ENCODE data around the gene ACTRT2. TPM values are rescaled to one million over a fixed set of nuclear protein-coding genes. Genes with fewer than 3 reads are reported as not detected.
A peak's percentile ranks its signal among the peaks of the same experiment; 100 is the strongest.

The ACTRT2 gene
- total RNA-seq, 1 donor from 2014 or later: not detected

- ATAC-seq (no peak), DNase-seq (no peak)
- no peaks in the 10 kb centered on the region for H3K36me3 ChIP-seq
- H3K9me3 ChIP-seq: no peaks in the 10 kb centered on the region
- H3K4me3 ChIP-seq: no peak overlapping the region
- no peak overlapping the region for H3K27ac ChIP-seq
- no peaks in the 10 kb centered on the region for H3K4me1 ChIP-seq
- intact Hi-C loops (cut with DNase I): no loop called here
- TF ChIP-seq CTCF (IDR thresholded peaks at IDR 0.05): no peak
- H3K27me3 ChIP-seq (ENCODE audit: low read depth): peaks cover 23% of the 10 kb centered on the region
Measured at GRCh38 chr1:3055051-3055450, 33.8 kb downstream of the ACTRT2 start.

- intact Hi-C loops (cut with DNase I): no loop called here
- no peak overlapping the region for H3K27ac ChIP-seq
- no peaks in the 10 kb centered on the region for H3K36me3 ChIP-seq
- TF ChIP-seq CTCF (IDR thresholded peaks at IDR 0.05): no peak
- H3K4me1 ChIP-seq: no peaks in the 10 kb centered on the region
- no peaks in the 10 kb centered on the region for H3K9me3 ChIP-seq
- DNase-seq: no peak
- peaks cover 23% of the 10 kb centered on the region for H3K27me3 ChIP-seq (ENCODE audit: low read depth)
- H3K4me3 ChIP-seq: no peak overlapping the region
- no peak for ATAC-seq
Measured at GRCh38 chr1:3056641-3057040, 35.4 kb downstream of the ACTRT2 start.

DNA sequence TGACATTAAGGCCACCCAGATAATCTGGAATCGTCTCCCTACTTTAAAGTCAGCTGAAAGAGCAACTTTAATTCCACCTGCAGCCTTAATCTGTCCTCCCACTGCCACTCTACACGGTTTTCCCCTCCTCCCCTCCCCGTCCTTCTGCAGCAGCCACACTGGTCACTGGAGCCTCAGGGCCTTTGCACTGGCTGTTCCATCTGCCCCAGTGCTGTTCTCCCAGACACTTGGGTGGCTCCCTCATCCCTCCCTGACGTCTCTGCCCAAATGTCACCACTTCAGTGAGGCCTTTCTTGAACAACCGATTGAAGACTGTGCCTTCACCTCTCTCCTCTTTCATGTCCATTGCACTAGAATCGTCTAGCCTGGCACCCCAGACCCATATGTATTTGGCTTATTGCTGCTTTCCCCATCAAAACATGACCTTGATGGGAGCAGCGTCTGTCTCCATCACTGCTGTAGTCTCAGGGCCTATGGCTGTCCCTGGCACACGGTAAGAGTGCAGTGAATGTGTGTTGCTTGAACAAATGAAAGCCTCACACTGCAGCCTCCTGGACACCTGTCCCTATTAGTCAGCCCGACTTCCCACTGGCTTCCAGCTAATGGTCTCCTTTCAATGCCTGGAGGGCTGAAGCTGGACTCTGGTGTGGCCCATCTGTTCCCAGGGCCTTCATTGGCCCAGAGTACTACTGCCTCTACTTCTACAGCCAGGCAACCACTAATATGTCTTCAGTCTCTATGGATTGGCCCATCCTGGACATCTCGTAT is 37.2 kb downstream of the ACTRT2 start:
- no peak for ATAC-seq
- peaks cover 22% of the 10 kb centered on the region for H3K27me3 ChIP-seq (ENCODE audit: low read depth)

DNA sequence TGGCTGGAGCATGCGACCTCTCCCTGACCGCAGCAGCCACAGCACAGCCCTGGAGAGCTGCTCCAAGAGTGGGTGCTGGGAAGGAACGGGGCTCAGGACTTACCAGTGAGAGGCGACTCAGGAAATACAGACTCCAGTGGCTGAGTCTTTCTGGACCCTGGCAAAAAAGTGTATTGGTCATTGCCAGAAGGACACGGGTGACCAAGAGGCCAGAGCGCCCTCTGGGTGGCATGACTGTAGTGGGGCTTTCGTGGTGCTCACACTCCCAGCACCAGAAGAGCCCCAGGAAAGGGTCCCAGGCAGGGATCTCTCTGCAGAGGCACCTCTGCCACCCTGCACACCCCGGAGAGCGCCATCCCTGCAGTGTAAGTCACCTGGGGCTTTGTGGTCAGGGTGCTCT is 38.9 kb downstream of the ACTRT2 start:
- intact Hi-C loops (cut with DNase I): no loop called here
- Histone ChIP-seq H3K36me3 (no peaks in the 10 kb centered on the region), H3K4me3 (no peak overlapping the region), H3K9me3 (no peaks in the 10 kb centered on the region), H3K27me3 (ENCODE audit: low read depth) (peaks cover 28% of the 10 kb centered on the region), H3K27ac (no peak overlapping the region), H3K4me1 (peaks cover 4% of the 10 kb centered on the region)
- TF ChIP-seq CTCF (IDR thresholded peaks at IDR 0.05): no peak
- ATAC-seq: no peak
- no peak for DNase-seq

More for the DNA sequence above, 37.2 kb downstream of the ACTRT2 start:
- Histone ChIP-seq H3K4me1 (no peaks in the 10 kb centered on the region), H3K36me3 (no peaks in the 10 kb centered on the region), H3K4me3 (no peak overlapping the region), H3K9me3 (no peaks in the 10 kb centered on the region), H3K27ac (no peak overlapping the region)
- DNase-seq: no peak
- intact Hi-C loops (cut with DNase I): no loop called here
- TF ChIP-seq CTCF (IDR thresholded peaks at IDR 0.05): no peak

- ATAC-seq: no peak
- peak; percentile 38 for DNase-seq
- peaks cover 34% of the 10 kb centered on the region for H3K27me3 ChIP-seq (ENCODE audit: low read depth)
- H3K9me3 ChIP-seq: no peaks in the 10 kb centered on the region
- intact Hi-C loops (cut with DNase I): no loop called here
- H3K4me1 ChIP-seq: peaks cover 4% of the 10 kb centered on the region
- H3K36me3 ChIP-seq: no peaks in the 10 kb centered on the region
- H3K27ac ChIP-seq: no peak overlapping the region
- no peak overlapping the region for H3K4me3 ChIP-seq
- TF ChIP-seq CTCF (IDR thresholded peaks at IDR 0.05): no peak
Measured at GRCh38 chr1:3060601-3061551, 39.6 kb downstream of the ACTRT2 start.

Measured in lower lobe of right lung (tissue), 2 donors.